ENCODE results near the gene DENND1B. TPM values are rescaled to one million over a fixed set of nuclear protein-coding genes. Genes with fewer than 3 reads are reported as not detected.

The DENND1B gene
- total and polyA plus RNA-seq, 2 experiments from 2014 or later: 3.7 to 18.6 TPM

DNA sequence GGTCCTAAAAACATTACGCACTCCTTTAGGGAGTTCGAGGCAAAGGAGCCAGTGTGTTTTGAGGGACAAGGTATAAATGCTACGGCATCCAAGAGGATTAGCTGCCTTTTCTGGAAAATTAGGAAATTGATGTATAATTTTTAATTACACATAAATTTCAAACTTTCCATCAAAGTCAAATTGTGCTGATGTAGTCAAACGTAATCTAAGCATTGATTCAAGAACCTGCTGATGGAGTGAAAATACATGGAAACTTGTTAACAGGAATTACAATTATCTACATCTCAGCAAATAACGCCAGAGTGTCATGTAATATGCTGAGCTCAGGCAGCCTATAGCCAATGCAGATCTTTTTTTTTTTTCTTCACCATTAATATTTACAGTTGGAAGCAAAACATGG lies 312.7 kb downstream of the DENND1B start:
- no peak for DNase-seq (ENCODE audit: low spot score)
- WGBS (ENCODE audit: low lambda C conversion rate, missing lambda C conversion rate): 87% methylated on average over 5 of the region's 5 CpGs
- H3K9me2 ChIP-seq (replicated peaks; ENCODE audit: insufficient read depth): no peaks in the 10 kb centered on the region
- no peaks in the 10 kb centered on the region for H3K36me3 ChIP-seq (replicated peaks; ENCODE audit: insufficient read depth, low read depth)
- H3K4me2 ChIP-seq: no peak overlapping the region
- no peaks in the 10 kb centered on the region for H3K9me3 ChIP-seq (ENCODE audit: low read depth)
- H3K4me3 ChIP-seq: no peak overlapping the region
- H3K79me2 ChIP-seq: no peaks in the 10 kb centered on the region
- H3K27ac ChIP-seq: no peak overlapping the region
- TF ChIP-seq EZH2phosphoT487 (IDR thresholded peaks at IDR 0.05; ENCODE audit: low read depth, severe bottlenecking, unreplicated experiment) (no peak), EZH2 (IDR thresholded peaks at IDR 0.05; ENCODE audit: borderline replicate concordance) (no peak)
- TF ChIP-seq, protein P1, sequence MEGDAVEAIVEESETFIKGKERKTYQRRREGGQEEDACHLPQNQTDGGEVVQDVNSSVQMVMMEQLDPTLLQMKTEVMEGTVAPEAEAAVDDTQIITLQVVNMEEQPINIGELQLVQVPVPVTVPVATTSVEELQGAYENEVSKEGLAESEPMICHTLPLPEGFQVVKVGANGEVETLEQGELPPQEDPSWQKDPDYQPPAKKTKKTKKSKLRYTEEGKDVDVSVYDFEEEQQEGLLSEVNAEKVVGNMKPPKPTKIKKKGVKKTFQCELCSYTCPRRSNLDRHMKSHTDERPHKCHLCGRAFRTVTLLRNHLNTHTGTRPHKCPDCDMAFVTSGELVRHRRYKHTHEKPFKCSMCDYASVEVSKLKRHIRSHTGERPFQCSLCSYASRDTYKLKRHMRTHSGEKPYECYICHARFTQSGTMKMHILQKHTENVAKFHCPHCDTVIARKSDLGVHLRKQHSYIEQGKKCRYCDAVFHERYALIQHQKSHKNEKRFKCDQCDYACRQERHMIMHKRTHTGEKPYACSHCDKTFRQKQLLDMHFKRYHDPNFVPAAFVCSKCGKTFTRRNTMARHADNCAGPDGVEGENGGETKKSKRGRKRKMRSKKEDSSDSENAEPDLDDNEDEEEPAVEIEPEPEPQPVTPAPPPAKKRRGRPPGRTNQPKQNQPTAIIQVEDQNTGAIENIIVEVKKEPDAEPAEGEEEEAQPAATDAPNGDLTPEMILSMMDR (IDR thresholded peaks at IDR 0.05; ENCODE audit: poor library complexity): no peak
- H3K4me1 ChIP-seq (ENCODE audit: insufficient read depth): peaks cover 3% of the 10 kb centered on the region
- H3K27me3 ChIP-seq: no peaks in the 10 kb centered on the region
- no peaks in the 10 kb centered on the region for H4K20me1 ChIP-seq (ENCODE audit: insufficient read depth, poor library complexity, severe bottlenecking)
- H2AFZ ChIP-seq: no peak overlapping the region

Small RNA genes lying within 50 kb of the gene (small RNA-seq; reads per million reads assigned to genes)
- not detected for gene RF00019

Other genes starting within 250 kb of the DENND1B start
- gene C1orf53, start 127.2 kb upstream of the DENND1B start, total RNA-seq: 9.0 and 25.3 TPM in 2 replicates
- 14.4 and 15.7 TPM in 2 replicates for gene C1orf53, start 127.2 kb upstream of the DENND1B start, polyA plus RNA-seq
- not detected in 2 replicates for gene LHX9, start 141.9 kb upstream of the DENND1B start, total RNA-seq
- 0.34 TPM in 1 of 2 replicates, not detected in the other for gene LHX9, start 141.9 kb upstream of the DENND1B start, polyA plus RNA-seq